OCI-LY1 (cell line): ENCODE data around the gene IKZF2.
A peak's percentile ranks its signal among the peaks of the same experiment; 100 is the strongest.

ENCODE experiments used
- H2AFZ ChIP-seq: fragments of 200-600 bp; sonication (generic), shearing (Covaris generic); 2 replicates; pipeline ENCODE4 v1.6.0; 2014; ENCODE audit warnings: antibody characterized with exemption, mild to moderate bottlenecking, low read length
- H3F3A ChIP-seq: fragments of 200-600 bp; sonication (generic), shearing (Covaris generic); 2 replicates; pipeline ENCODE4 v1.6.0; 2014; ENCODE audit warnings: mild to moderate bottlenecking, antibody characterized with exemption, low read length, moderate library complexity; ENCODE audit not compliant: insufficient read depth
- H3K27ac ChIP-seq: fragments of 200-600 bp; sonication (generic); 2 replicates; pipeline ENCODE4 v1.5.1; 2014; ENCODE audit warnings: low read length, mixed run types, mild to moderate bottlenecking, low read depth; ENCODE audit not compliant: poor library complexity, severe bottlenecking
- H3K27me3 ChIP-seq: fragments of 200-600 bp; sonication (generic); 2 replicates; pipeline ENCODE4 v1.6.0; 2014; ENCODE audit warnings: antibody characterized with exemption, mild to moderate bottlenecking, low read length, moderate library complexity; ENCODE audit not compliant: insufficient read depth
- H3K36me3 ChIP-seq: fragments of 200-600 bp; sonication (generic); 2 replicates; pipeline ENCODE4 v1.6.1; 2014; ENCODE audit warnings: mild to moderate bottlenecking, antibody characterized with exemption, low read length, moderate library complexity, mixed read lengths; ENCODE audit not compliant: insufficient read depth
- H3K4me1 ChIP-seq: fragments of 200-600 bp; sonication (generic); 2 replicates; pipeline ENCODE4 v1.5.1; 2014; ENCODE audit warnings: mild to moderate bottlenecking, low read length, moderate library complexity; ENCODE audit not compliant: insufficient read depth, severe bottlenecking
- H3K4me2 ChIP-seq: fragments of 200-600 bp; sonication (generic), shearing (Covaris generic); 2 replicates; pipeline ENCODE4 v1.6.1; 2014; ENCODE audit warnings: low read length
- H3K4me3 ChIP-seq: fragments of 200-600 bp; sonication (generic); 2 replicates; pipeline ENCODE4 v1.5.1; 2014; ENCODE audit warnings: low read length, low read depth, mild to moderate bottlenecking, mixed read lengths; ENCODE audit not compliant: poor library complexity, severe bottlenecking
- H3K79me2 ChIP-seq: fragments of 200-600 bp; shearing (Covaris generic); 2 replicates; pipeline ENCODE4 v1.6.1; 2016; ENCODE audit warnings: mixed run types, low read length, mixed read lengths; ENCODE audit not compliant: insufficient read depth
- H3K9ac ChIP-seq: fragments of 200-600 bp; sonication (generic), shearing (Covaris generic); 2 replicates; pipeline ENCODE4 v1.6.1; 2014; ENCODE audit warnings: mild to moderate bottlenecking, low read length, mixed read lengths
- H3K9me2 ChIP-seq: fragments of 200-600 bp; sonication (generic), shearing (Covaris generic); 2 replicates; pipeline ENCODE4 v1.6.1; 2014; ENCODE audit warnings: low read depth, mild to moderate bottlenecking, low read length, mixed read lengths
- H3K9me3 ChIP-seq: fragments of 200-600 bp; shearing (Covaris generic); 2 replicates; pipeline ENCODE4 v1.6.1; 2014; ENCODE audit warnings: low read length, mixed read lengths
- H4K20me1 ChIP-seq: fragments of 200-600 bp; sonication (generic), shearing (Covaris generic); 2 replicates; pipeline ENCODE4 v1.6.0; 2016; ENCODE audit warnings: mild to moderate bottlenecking, low read length; ENCODE audit not compliant: insufficient read depth
- CTCF ChIP-seq: fragments of 200-600 bp; sonication (generic), shearing (Covaris generic); IDR thresholded peaks from 2 replicates; pipeline ENCODE4 v1.5.1; 2017; ENCODE audit warnings: mild to moderate bottlenecking, antibody characterized with exemption, low read length, moderate library complexity, mixed read lengths
- EZH2 ChIP-seq: fragments of 200-600 bp; sonication (generic), shearing (Covaris generic); IDR thresholded peaks from 2 replicates; pipeline ENCODE4 v1.8.0; 2017; ENCODE audit warnings: borderline replicate concordance, mixed run types, mild to moderate bottlenecking, antibody characterized with exemption, low read length, moderate library complexity, mixed read lengths

The IKZF2 gene

DNA sequence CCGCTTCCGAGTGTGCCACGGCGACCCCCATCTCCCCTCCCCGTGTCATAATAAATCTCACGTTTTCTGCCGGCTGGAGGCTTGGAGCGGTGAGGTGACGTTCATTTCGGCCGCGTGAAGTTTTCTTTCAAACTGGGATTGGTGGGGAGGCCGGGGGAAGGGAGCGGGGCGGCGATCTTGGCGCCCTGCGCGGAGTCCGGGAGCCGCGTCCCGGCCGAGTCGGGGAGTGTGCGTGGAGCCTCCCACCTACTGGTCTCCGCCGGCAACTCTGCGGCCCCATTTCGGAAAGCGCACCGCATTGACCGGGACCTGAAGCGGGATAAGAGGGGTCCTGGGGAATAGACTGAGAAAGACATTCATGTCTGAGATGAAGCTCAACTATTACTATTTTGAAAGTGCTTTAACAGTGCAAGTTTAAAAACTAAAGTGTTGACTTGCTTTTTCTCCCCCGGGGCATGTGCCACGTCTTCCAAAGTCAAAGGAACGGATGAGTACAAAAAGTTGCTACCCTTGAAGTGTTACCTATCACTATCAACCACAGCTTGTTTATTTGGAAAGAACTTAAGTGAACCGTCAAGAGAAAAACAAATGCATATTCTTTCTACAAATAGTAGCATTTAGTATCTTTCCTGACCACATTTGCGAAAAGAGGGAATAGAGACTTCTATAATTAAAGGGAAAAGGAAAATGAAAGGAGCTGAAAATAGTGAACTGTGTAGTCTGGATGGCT, 818 bp upstream of the IKZF2 start:
- TF ChIP-seq EZH2 (no peak), CTCF (peak; percentile 19; the same call in 1 of the 2 replicates)
- peak overlapping the region; percentile 98 for H3K27ac ChIP-seq

DNA sequence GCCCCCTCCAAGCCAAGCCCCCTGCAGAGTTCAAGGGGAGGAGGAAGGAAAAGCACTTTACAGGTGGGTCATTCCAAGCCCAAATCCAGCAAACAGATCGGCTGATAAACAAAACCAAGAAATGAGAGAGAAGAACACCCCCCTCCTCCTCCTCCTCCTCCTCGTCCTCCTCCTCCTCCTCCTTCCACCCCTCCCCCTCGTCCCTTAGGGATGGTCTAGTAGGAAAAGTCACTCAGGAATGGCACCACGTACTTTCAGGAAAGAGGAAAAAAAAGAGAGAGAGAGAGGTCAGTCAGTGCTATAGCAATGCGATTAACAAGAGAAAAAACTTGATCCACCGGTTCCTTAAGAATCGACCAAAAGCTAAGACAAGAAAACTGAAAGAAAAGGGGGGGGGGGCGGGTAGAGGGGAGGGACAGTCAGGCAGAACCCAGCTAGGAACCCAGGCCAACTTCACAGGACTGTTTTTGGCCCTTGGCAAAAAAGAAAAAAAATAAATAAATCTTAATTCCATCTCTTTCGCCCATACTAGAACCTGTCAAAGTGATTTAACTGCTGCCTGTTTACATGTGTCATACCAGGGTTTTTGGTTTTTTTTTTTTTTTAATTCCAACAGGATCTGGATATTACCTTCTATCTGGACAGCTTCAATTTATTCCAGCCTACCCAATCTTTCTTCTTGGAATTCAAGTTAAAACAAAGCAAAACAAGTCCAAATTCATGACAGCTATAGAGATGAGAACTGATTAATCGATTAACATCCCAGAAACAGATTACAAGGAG, 906 bp downstream of the IKZF2 start:
- Histone ChIP-seq H3K4me2 (peak overlapping the region; percentile 85), H3K27ac (peak overlapping the region; percentile 96), H3K9me2 (no peaks in the 10 kb centered on the region), H3K4me1 (peaks cover 33% of the 10 kb centered on the region), H2AFZ (no peak overlapping the region), H3K9me3 (no peaks in the 10 kb centered on the region), H4K20me1 (no peaks in the 10 kb centered on the region), H3K4me3 (peak overlapping the region; percentile 79), H3F3A (no peaks in the 10 kb centered on the region), H3K9ac (peak overlapping the region; percentile 88), H3K27me3 (no peaks in the 10 kb centered on the region), H3K36me3 (peaks cover 39% of the 10 kb centered on the region), H3K79me2 (peaks cover 70% of the 10 kb centered on the region)
- TF ChIP-seq EZH2 = no peak
- TF ChIP-seq CTCF = no peak

More for the DNA sequence above, 818 bp upstream of the IKZF2 start:
- Histone ChIP-seq H4K20me1 (no peaks in the 10 kb centered on the region), H3K36me3 (peaks cover 22% of the 10 kb centered on the region), H3K9me2 (no peaks in the 10 kb centered on the region), H3K9ac (peak overlapping the region; percentile 99), H2AFZ (no peak overlapping the region), H3K27me3 (no peaks in the 10 kb centered on the region), H3F3A (no peaks in the 10 kb centered on the region), H3K4me1 (peaks cover 46% of the 10 kb centered on the region), H3K4me3 (peak overlapping the region; percentile 92), H3K9me3 (no peaks in the 10 kb centered on the region), H3K4me2 (peak overlapping the region; percentile 95), H3K79me2 (peaks cover 53% of the 10 kb centered on the region)

GRCh38 chr2:213149949-213150314, 1.5 kb downstream of the IKZF2 start:
- H2AFZ ChIP-seq = no peak overlapping the region
- H3K27ac ChIP-seq = peak overlapping the region; percentile 96
- H3K9ac ChIP-seq = peak overlapping the region; percentile 88
- peaks cover 32% of the 10 kb centered on the region for H3K4me1 ChIP-seq
- H3K9me3 ChIP-seq = no peaks in the 10 kb centered on the region
- H3K4me3 ChIP-seq = peak overlapping the region; percentile 79
- H3K79me2 ChIP-seq = peaks cover 76% of the 10 kb centered on the region
- no peak for TF ChIP-seq EZH2
- TF ChIP-seq CTCF = no peak
- no peaks in the 10 kb centered on the region for H3K27me3 ChIP-seq
- peak overlapping the region; percentile 85 for H3K4me2 ChIP-seq
- H3K9me2 ChIP-seq = no peaks in the 10 kb centered on the region
- no peaks in the 10 kb centered on the region for H3F3A ChIP-seq
- H3K36me3 ChIP-seq = peaks cover 44% of the 10 kb centered on the region
- no peaks in the 10 kb centered on the region for H4K20me1 ChIP-seq
